SK-N-SH (cell line): ENCODE results near the gene FBN1. TPM values are rescaled to one million over a fixed set of nuclear protein-coding genes. Genes with fewer than 3 reads are reported as not detected.

Experiments
- CTCF ChIA-PET: fragments of 300-600, 350-600 bp; formaldehyde crosslinking; extraction: SDS; loops from one replicate; lab custom pipeline; 2021; lab: Yijun Ruan, JAX
- POLR2A ChIA-PET: fragments of 350-600 bp; sonication (Branson Sonifier 250); formaldehyde crosslinking; extraction: SDS; loops from one replicate; lab custom pipeline; 2020; ENCODE audit warnings: antibody characterized with exemption, inconsistent platforms; lab: Yijun Ruan, JAX
- DNase-seq: peaks from one replicate; pipeline ENCODE4 v3.0.0; 2012
- H2AFZ ChIP-seq: fragments of 200-600 bp; sonication (generic); 2 replicates; pipeline ENCODE4 v1.8.1; 2016; ENCODE audit warnings: antibody characterized with exemption, mild to moderate bottlenecking, low read depth
- H3F3A ChIP-seq: fragments of 200-600 bp; sonication (generic); replicated peaks from 2 replicates; pipeline ENCODE3; 2016; ENCODE audit warnings: antibody characterized with exemption, mild to moderate bottlenecking; ENCODE audit not compliant: insufficient read depth
- H3K27ac ChIP-seq, 2 experiments: fragments of 200-500 bp in 1 of 2; fragments of 200-600 bp in 1 of 2; sonication (Bioruptor generic) in 1 of 2; sonication (generic), shearing (Covaris generic) in 1 of 2; 2 replicates each; pipeline versions ENCODE4 v1.5.1 to v1.6.1; 2014 to 2016; ENCODE audit warnings: low read depth in 2 of 2, inconsistent platforms in 1 of 2, low read length in 1 of 2, mild to moderate bottlenecking in 1 of 2, mixed read lengths in 1 of 2
- H3K27me3 ChIP-seq: fragments of 200-600 bp; sonication (generic), shearing (Covaris generic); 2 replicates; pipeline ENCODE4 v1.6.1; 2016; ENCODE audit warnings: mixed run types; ENCODE audit not compliant: insufficient read depth
- H3K36me3 ChIP-seq, 2 experiments: fragments of 200-500 bp in 1 of 2; fragments of 200-600 bp in 1 of 2; sonication (Bioruptor generic) in 1 of 2; sonication (generic) in 1 of 2; replicated peaks in 1 of 2; 2 replicates each; pipeline versions ENCODE3 to v1.5.1; 2014 to 2016; ENCODE audit warnings: low read length in 1 of 2, mild to moderate bottlenecking in 1 of 2; ENCODE audit not compliant: insufficient read depth in 2 of 2, control insufficient read depth in 1 of 2
- H3K4me1 ChIP-seq, 2 experiments: fragments of 200-500 bp in 1 of 2; fragments of 200-600 bp in 1 of 2; sonication (Bioruptor generic) in 1 of 2; sonication (generic), shearing (Covaris generic) in 1 of 2; 2 replicates each; pipeline versions ENCODE4 v1.5.1 to v1.6.1; 2014 to 2016; ENCODE audit warnings: low read depth in 1 of 2, low read length in 1 of 2, mixed run types in 1 of 2; ENCODE audit not compliant: insufficient read depth in 2 of 2, control insufficient read depth in 1 of 2
- H3K4me2 ChIP-seq: fragments of 200-600 bp; sonication (generic), shearing (Covaris generic); 2 replicates; pipeline ENCODE4 v1.6.1; 2017; ENCODE audit warnings: mixed run types
- H3K4me3 ChIP-seq, 2 experiments: fragments of 200-500 bp in 1 of 2; fragments of 200-600 bp in 1 of 2; sonication (Bioruptor generic) in 1 of 2; sonication (generic), shearing (Covaris generic) in 1 of 2; 2 replicates each; pipeline versions ENCODE4 v1.5.1 to v1.8.1; 2014 to 2016; ENCODE audit warnings: low read depth in 2 of 2, inconsistent platforms in 1 of 2, low read length in 1 of 2, mild to moderate bottlenecking in 1 of 2, mixed read lengths in 1 of 2, moderate library complexity in 1 of 2
- H3K79me2 ChIP-seq: fragments of 200-600 bp; sonication (generic); 2 replicates; pipeline ENCODE4 v1.8.1; 2017; ENCODE audit warnings: mild to moderate bottlenecking; ENCODE audit not compliant: insufficient read depth
- H3K9ac ChIP-seq: fragments of 200-600 bp; sonication (generic); 2 replicates; pipeline ENCODE4 v1.6.1; 2017; ENCODE audit warnings: mixed run types
- H3K9me2 ChIP-seq: fragments of 200-600 bp; sonication (generic); 2 replicates; pipeline ENCODE4 v1.6.1; 2017; ENCODE audit warnings: mixed run types
- H3K9me3 ChIP-seq: fragments of 200-600 bp; sonication (generic); 2 replicates; pipeline ENCODE4 v1.6.1; 2017; ENCODE audit warnings: mixed run types, mild to moderate bottlenecking, moderate library complexity
- H4K20me1 ChIP-seq: fragments of 200-600 bp; sonication (generic); 2 replicates; pipeline ENCODE4 v1.6.1; 2017; ENCODE audit warnings: mild to moderate bottlenecking, mixed run types; ENCODE audit not compliant: insufficient read depth
- CTCF ChIP-seq: fragments of 200-600 bp; sonication (generic); IDR thresholded peaks from 2 replicates; pipeline ENCODE4 v1.6.1; 2017; ENCODE audit warnings: antibody characterized with exemption, mild to moderate bottlenecking, moderate library complexity
- EP300 ChIP-seq, 2 experiments: IDR thresholded peaks; 2 replicates each; pipeline versions ENCODE4 v1.4.0 to v1.6.1; 2012; ENCODE audit warnings: borderline replicate concordance in 1 of 2, low read depth in 1 of 2, low read length in 1 of 2
- GATA2 ChIP-seq: sonication (generic); formaldehyde crosslinking; IDR thresholded peaks from 2 replicates; pipeline ENCODE4 v1.5.0; 2020; ENCODE audit warnings: mild to moderate bottlenecking, missing genetic modification reagents
- IRF3 ChIP-seq: fragments of 150-350 bp; IDR thresholded peaks from 2 replicates; pipeline ENCODE4 v1.6.1; 2016; ENCODE audit warnings: mild to moderate bottlenecking, low read depth, low read length
- JUND ChIP-seq: IDR thresholded peaks from 2 replicates; pipeline ENCODE4 v1.4.0; 2012
- MEF2A ChIP-seq: IDR thresholded peaks from 2 replicates; pipeline ENCODE4 v1.4.0; 2012; ENCODE audit warnings: low read depth, borderline replicate concordance
- MXI1 ChIP-seq: IDR thresholded peaks from 2 replicates; pipeline ENCODE4 v1.6.1; 2012; ENCODE audit warnings: mild to moderate bottlenecking, low read depth, low read length, improper control_type of control experiment
- POLR2AphosphoS5 ChIP-seq: IDR thresholded peaks from 2 replicates; pipeline ENCODE4 v1.6.1; 2012; ENCODE audit warnings: low read depth, low read length
- RAD21 ChIP-seq: IDR thresholded peaks from 2 replicates; pipeline ENCODE4 v1.6.1; 2012; ENCODE audit warnings: mild to moderate bottlenecking, low read length
- RXRA ChIP-seq: IDR thresholded peaks from 2 replicates; pipeline ENCODE4 v1.4.0; 2012; ENCODE audit warnings: low read depth, mild to moderate bottlenecking, borderline replicate concordance
- SIN3A ChIP-seq: IDR thresholded peaks from 2 replicates; pipeline ENCODE4 v1.6.1; 2012; ENCODE audit warnings: low read depth, mild to moderate bottlenecking, low read length, moderate library complexity, borderline replicate concordance
- USF2 ChIP-seq: fragments of 150-350 bp; IDR thresholded peaks from 2 replicates; pipeline ENCODE4 v1.6.1; 2017; ENCODE audit warnings: antibody characterized with exemption, low read length, low read depth, borderline replicate concordance
- WGBS: methylation state at CpG from one replicate; pipeline ENCODE4 v1.1.6; 2017; ENCODE audit warnings: low lambda C conversion rate; 5-methylcytosine and 5-hydroxymethylcytosine counted together
- polyA plus RNA-seq, 3 experiments: library from polyadenylated mRNA; depleted of rRNA; stranded (reverse); fragments of >200 nt; gene quantifications; 2 replicates each; pipeline ENCODE4 v1.2.3, GENCODE V29; 2012
- TF ChIP-seq, protein P1 (sequence below): IDR thresholded peaks from 2 replicates; pipeline ENCODE4 v1.6.1; 2012; ENCODE audit warnings: mild to moderate bottlenecking, low read depth, low read length, moderate library complexity
- TF ChIP-seq, protein P2 (sequence below): IDR thresholded peaks from 2 replicates; pipeline ENCODE4 v1.4.0; 2012; ENCODE audit warnings: low read depth, borderline replicate concordance

FBN1 gene
- polyA plus RNA-seq, 1 of the 3 experiments (the other 2 are of a cell fraction) = 248 TPM

- Histone ChIP-seq H3K9me2 (no peaks in the 10 kb centered on the region), H3K9ac (no peak overlapping the region), H3F3A (peaks cover 83% of the 10 kb centered on the region), H3K4me3 (no peak overlapping the region), H3K4me1 (peaks cover 4 to 46% of the 10 kb centered on the region in 2 experiments), H3K36me3 (peaks cover 48 to 58% of the 10 kb centered on the region in 2 experiments), H3K27me3 (no peaks in the 10 kb centered on the region), H3K79me2 (peaks cover 100% of the 10 kb centered on the region), H4K20me1 (peaks cover 51% of the 10 kb centered on the region), H3K4me2 (no peak overlapping the region), H3K27ac (peak overlapping the region in 1 of 2 experiments; percentile 89; a peak in 2 of 4 replicates), H2AFZ (no peak overlapping the region), H3K9me3 (no peaks in the 10 kb centered on the region)
- 90% methylated on average over 4 of the region's 5 CpGs for WGBS
- TF ChIP-seq, protein P1, sequence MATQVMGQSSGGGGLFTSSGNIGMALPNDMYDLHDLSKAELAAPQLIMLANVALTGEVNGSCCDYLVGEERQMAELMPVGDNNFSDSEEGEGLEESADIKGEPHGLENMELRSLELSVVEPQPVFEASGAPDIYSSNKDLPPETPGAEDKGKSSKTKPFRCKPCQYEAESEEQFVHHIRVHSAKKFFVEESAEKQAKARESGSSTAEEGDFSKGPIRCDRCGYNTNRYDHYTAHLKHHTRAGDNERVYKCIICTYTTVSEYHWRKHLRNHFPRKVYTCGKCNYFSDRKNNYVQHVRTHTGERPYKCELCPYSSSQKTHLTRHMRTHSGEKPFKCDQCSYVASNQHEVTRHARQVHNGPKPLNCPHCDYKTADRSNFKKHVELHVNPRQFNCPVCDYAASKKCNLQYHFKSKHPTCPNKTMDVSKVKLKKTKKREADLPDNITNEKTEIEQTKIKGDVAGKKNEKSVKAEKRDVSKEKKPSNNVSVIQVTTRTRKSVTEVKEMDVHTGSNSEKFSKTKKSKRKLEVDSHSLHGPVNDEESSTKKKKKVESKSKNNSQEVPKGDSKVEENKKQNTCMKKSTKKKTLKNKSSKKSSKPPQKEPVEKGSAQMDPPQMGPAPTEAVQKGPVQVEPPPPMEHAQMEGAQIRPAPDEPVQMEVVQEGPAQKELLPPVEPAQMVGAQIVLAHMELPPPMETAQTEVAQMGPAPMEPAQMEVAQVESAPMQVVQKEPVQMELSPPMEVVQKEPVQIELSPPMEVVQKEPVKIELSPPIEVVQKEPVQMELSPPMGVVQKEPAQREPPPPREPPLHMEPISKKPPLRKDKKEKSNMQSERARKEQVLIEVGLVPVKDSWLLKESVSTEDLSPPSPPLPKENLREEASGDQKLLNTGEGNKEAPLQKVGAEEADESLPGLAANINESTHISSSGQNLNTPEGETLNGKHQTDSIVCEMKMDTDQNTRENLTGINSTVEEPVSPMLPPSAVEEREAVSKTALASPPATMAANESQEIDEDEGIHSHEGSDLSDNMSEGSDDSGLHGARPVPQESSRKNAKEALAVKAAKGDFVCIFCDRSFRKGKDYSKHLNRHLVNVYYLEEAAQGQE = no peak
- TF ChIP-seq, protein P2, sequence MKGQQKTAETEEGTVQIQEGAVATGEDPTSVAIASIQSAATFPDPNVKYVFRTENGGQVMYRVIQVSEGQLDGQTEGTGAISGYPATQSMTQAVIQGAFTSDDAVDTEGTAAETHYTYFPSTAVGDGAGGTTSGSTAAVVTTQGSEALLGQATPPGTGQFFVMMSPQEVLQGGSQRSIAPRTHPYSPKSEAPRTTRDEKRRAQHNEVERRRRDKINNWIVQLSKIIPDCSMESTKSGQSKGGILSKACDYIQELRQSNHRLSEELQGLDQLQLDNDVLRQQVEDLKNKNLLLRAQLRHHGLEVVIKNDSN = no peak
- no peak for TF ChIP-seq RXRA
- TF ChIP-seq RAD21 = no peak
- no peak for TF ChIP-seq JUND
- no peak for TF ChIP-seq USF2
- no peak for TF ChIP-seq IRF3
- no peak for TF ChIP-seq EP300 (IDR thresholded peaks at IDR 0.05; ENCODE audit: borderline replicate concordance in 1 of 2, low read depth in 1 of 2, low read length in 1 of 2)
- no peak for TF ChIP-seq SIN3A
- POLR2A ChIA-PET = no interaction called here
- CTCF ChIA-PET = interaction anchor here (1.3 kb wide), 1 partner anchor 278 kb away, joined by 3 read pairs; no protein-coding TSS in a partner anchor
- no peak for DNase-seq
Observed at GRCh38 chr15:48636511-48636910, 9.0 kb downstream of the FBN1 start.

DNA sequence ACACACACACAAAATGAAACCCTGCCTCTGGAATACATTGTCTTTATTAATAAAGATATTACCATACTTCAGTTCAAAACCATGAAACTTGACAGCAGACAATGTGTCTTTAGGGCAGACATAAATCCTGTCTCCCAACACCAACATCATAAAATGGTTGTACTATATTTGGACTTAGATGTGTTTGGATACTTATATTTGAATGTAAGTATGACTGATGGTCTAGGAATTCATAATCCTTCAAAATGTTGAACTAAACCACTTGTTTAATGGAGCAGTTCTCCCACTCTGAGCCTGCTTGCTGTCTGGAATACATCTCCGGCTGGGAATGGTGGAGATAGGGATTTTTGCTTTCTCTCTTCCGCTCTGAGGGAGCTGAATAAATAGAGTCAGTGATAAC lies 10.6 kb downstream of the FBN1 start:
- POLR2A ChIA-PET = no interaction called here
- 0 out of 4 replicates have a peak overlapping the region, but pooled peaks of 1 of the 2 experiments have one; percentile 2 for H3K4me3 ChIP-seq
- peak overlapping the region; percentile 43; the same call in 1 of the 2 replicates for H3K9ac ChIP-seq
- H3K79me2 ChIP-seq = peaks cover 100% of the 10 kb centered on the region
- H3K4me2 ChIP-seq = peak overlapping the region; percentile 54; the same call in 1 of the 2 replicates
- H3K9me3 ChIP-seq = no peaks in the 10 kb centered on the region
- H3F3A ChIP-seq = peaks cover 76% of the 10 kb centered on the region
- H3K27me3 ChIP-seq = no peaks in the 10 kb centered on the region
- DNase-seq = no peak
- no peak overlapping the region for H2AFZ ChIP-seq
- peaks cover 40 to 57% of the 10 kb centered on the region in 2 experiments for H3K36me3 ChIP-seq
- 37% methylated on average over 2 of the region's 2 CpGs for WGBS
- CTCF ChIA-PET = no interaction called here
- H4K20me1 ChIP-seq = peaks cover 54% of the 10 kb centered on the region
- H3K27ac ChIP-seq = peak overlapping the region; percentile 72 to 89; a peak in 3 of 4 replicates
- peaks cover 4 to 51% of the 10 kb centered on the region in 2 experiments for H3K4me1 ChIP-seq
- H3K9me2 ChIP-seq = no peaks in the 10 kb centered on the region
- peak; percentile 52; the same call in 1 of the 2 replicates for TF ChIP-seq POLR2AphosphoS5
- peak; percentile 78 for TF ChIP-seq MEF2A
- TF ChIP-seq, protein P1 = peak; percentile 56; the same call in 1 of the 2 replicates
- peak; percentile 62 for TF ChIP-seq JUND
- TF ChIP-seq GATA2 (CRISPR knock-in tag) = no peak
- TF ChIP-seq CTCF = no peak
- TF ChIP-seq MXI1 = no peak
